ENCODE measurements around the gene BIRC7.

DNA sequence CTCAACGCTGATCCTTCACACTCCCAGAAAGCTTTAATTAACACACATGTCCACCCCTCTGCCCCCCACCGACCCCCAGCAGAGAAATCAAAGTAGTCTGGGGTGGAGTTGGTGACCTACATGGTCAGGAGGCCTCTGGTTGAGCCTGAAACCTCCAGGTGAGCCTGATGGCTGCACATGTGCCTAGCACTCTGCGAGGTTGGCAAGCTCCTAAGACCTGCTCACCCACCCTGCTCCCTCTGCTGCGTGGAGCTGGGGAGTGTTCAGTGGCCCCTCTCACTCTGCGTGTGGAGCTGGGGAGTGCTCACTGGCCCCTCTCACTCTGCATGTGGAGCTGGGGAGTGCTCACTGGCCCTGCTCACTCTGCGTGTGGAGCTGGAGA, 11.9 kb upstream of the BIRC7 start:
- no peak for TF ChIP-seq ZNF274 (IDR thresholded peaks at IDR 0.05; ENCODE audit: low read depth, low read length)
- no peak for TF ChIP-seq YY1 (IDR thresholded peaks at IDR 0.05; ENCODE audit: insufficient read depth, insufficient read length)

All from NT2/D1 (cell line).